KG1 (cell line): ENCODE results near the gene PDGFRB.

Source experiments
- DNase-seq: peaks from one replicate; lab custom pipeline; 2025; lab: John Stamatoyannopoulos, UW

The PDGFRB gene

DNA sequence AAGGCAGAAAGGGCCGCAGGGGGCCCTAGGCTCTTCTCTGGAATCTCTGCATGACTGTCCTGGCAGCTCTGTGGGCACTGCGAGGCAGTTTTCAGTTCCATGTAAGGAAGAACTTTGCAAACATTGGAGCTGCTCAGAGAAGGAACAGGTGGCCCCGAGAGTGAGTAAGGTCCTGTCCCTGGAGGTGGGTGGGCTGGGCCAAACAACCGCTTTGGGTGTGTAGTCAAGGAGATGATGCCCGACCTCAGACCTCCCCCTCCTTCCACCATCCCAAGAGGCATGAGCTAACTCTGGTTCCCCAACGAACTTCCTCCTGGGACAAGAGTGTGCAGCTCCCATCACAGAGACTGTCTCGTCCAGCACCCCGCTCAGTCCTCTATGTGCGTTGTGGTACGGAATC lies 89.8 kb downstream of the PDGFRB start:
- DNase-seq, result no peak

DNA sequence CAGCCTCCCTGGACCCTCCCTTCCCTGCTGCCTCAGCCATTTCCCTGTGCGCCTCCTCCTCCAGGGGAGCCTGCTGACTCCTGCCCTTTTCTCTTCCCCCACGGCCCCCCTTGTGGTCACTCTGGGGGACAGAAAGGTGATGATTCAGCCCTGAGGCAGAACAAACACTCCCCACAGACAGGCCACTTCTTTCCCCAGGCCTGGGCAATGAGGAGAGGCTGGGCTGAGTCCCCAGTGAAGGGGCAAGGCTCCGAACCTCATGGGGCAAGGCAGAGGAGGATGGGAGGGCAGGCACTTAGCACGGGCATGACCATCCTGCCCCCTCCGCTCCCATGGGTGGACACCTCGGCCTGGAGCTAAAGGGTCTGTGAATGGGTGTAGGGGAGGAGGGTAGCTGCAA lies 90.3 kb downstream of the PDGFRB start:
- DNase-seq, result no peak

DNA sequence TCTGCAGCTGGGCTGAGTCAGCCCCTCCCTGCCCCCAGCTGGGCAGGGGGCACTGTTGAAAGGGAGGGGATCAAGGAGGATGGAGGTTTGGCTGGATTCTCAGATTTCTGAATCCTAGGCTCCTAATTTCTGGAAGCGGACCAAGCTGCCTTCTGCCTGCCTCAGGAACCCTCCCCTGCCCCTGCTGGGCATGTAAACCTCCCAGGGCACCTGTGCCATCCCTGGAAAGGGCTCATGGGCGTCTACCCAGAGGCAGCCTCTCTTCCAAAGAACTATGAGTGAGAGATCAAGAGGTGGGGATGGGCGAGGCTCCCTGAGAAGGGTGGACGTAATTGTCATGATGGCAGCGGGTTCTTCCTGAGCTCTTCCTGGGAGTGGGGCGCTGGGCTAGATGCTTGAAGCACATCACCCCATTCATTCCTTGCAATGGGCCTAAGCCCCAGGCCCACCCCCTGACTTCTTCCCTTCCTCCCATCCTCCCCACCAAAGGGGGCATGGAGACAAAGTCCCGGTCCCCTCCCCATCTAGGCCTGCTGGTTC lies 90.9 kb downstream of the PDGFRB start:
- no peak for DNase-seq
